ENCODE results near the gene SETD1A.
A peak's percentile ranks its signal among the peaks of the same experiment; 100 is the strongest.

SETD1A gene

GRCh38 chr16:30982548-30983288 lies 25.2 kb downstream of the SETD1A start:
- no peak for DNase-seq (ENCODE audit: low spot score)

GRCh38 chr16:30983289-30983889 lies 25.8 kb downstream of the SETD1A start:
- no peak for DNase-seq (ENCODE audit: low spot score)

GRCh38 chr16:30983898-30984610 lies 26.5 kb downstream of the SETD1A start:
- DNase-seq (ENCODE audit: low spot score), result no peak

- peak; percentile 77 for DNase-seq (ENCODE audit: low spot score)
Measured at GRCh38 chr16:30984669-30985400, 27.3 kb downstream of the SETD1A start, which contains the start of gene HSD3B7. Gene HSD3B7, plus strand, starts transcription at chr16:30985207. Its CDS starts 452 bp downstream, at chr16:30985659.

GRCh38 chr16:30985401-30986128 lies 28.0 kb downstream of the SETD1A start:
- DNase-seq (ENCODE audit: low spot score), result no peak

GRCh38 chr16:30986129-30986991 lies 28.8 kb downstream of the SETD1A start:
- no peak for DNase-seq (ENCODE audit: low spot score)

GRCh38 chr16:30987581-30988190 lies 30.1 kb downstream of the SETD1A start:
- DNase-seq (ENCODE audit: low spot score), result no peak

- DNase-seq (ENCODE audit: low spot score), result no peak
Measured at GRCh38 chr16:30989469-30990047, 32.0 kb downstream of the SETD1A start.

- no peak for DNase-seq (ENCODE audit: low spot score)
Measured at GRCh38 chr16:30990105-30990504, 32.6 kb downstream of the SETD1A start.

GRCh38 chr16:30991052-30991451 lies 33.5 kb downstream of the SETD1A start:
- DNase-seq (ENCODE audit: low spot score), result no peak

- no peak for DNase-seq (ENCODE audit: low spot score)
Measured at GRCh38 chr16:30992276-30992780, 34.8 kb downstream of the SETD1A start.

- no peak for DNase-seq (ENCODE audit: low spot score)
Measured at GRCh38 chr16:30992931-30993816, 35.6 kb downstream of the SETD1A start.

- no peak for DNase-seq (ENCODE audit: low spot score)
Measured at GRCh38 chr16:30995927-30996323, 38.4 kb downstream of the SETD1A start.

- DNase-seq (ENCODE audit: low spot score), result no peak
Measured at GRCh38 chr16:30996324-30996984, 38.9 kb downstream of the SETD1A start.

GRCh38 chr16:30996985-30997724 lies 39.6 kb downstream of the SETD1A start:
- DNase-seq (ENCODE audit: low spot score), result peak; percentile 77

GRCh38 chr16:30997725-30998711 lies 40.5 kb downstream of the SETD1A start:
- no peak for DNase-seq (ENCODE audit: low spot score)
